Stomach (tissue), 9 donors: ENCODE measurements around the gene TMX4. TPM values are rescaled to one million over a fixed set of nuclear protein-coding genes. Genes with fewer than 3 reads are reported as not detected.

Experiments
- DNase-seq, 2 donors: peaks; one replicate each; pipeline versions ENCODE4 v3.0.0 to v3.0.0-alpha.2; 2013 to 2019
- H3K27ac ChIP-seq, 5 donors: fragments of 200-600 bp in 4 of 5; sonication (generic) in 4 of 5; one replicate each; pipeline ENCODE4 v1.5.1; 2013 to 2019; ENCODE audit warnings: mild to moderate bottlenecking in 1 of 5, moderate library complexity in 1 of 5
- H3K27me3 ChIP-seq, 3 donors: fragments of 200-600 bp; sonication (generic); one replicate each; pipeline ENCODE4 v1.5.1; 2017 to 2019; ENCODE audit warnings: mixed run types in 1 of 3
- H3K36me3 ChIP-seq, 4 donors: fragments of 200-600 bp; sonication (generic); 1 replicate in 3 of 4; 2 replicates in 1 of 4; pipeline ENCODE4 v1.5.1; 2016 to 2019
- H3K4me1 ChIP-seq, 4 donors: fragments of 200-600 bp; sonication (generic); one replicate each; pipeline ENCODE4 v1.5.1; 2016 to 2019
- H3K4me3 ChIP-seq, 4 donors: fragments of 200-600 bp; sonication (generic) in 3 of 4; one replicate each; pipeline ENCODE4 v1.5.1; 2016 to 2019; ENCODE audit warnings: mild to moderate bottlenecking in 1 of 4
- H3K9me3 ChIP-seq, 4 donors: fragments of 200-600 bp; sonication (generic); one replicate each; pipeline ENCODE4 v1.5.1; 2016 to 2019
- CTCF ChIP-seq, 7 experiments: fragments of 450-650 bp in 4 of 7; fragments of 200-600 bp in 3 of 7; sonication (generic) in 3 of 7; IDR thresholded peaks; one replicate each; pipeline ENCODE4 v1.5.1; 2016 to 2019; ENCODE audit warnings: antibody characterized with exemption in 7 of 7, control low read depth in 2 of 7, mild to moderate bottlenecking in 1 of 7
- EP300 ChIP-seq: sonication (generic); formaldehyde crosslinking; IDR thresholded peaks from one replicate; pipeline ENCODE4 v1.6.1; 2017; ENCODE audit warnings: antibody characterized with exemption
- POLR2A ChIP-seq, 4 donors: fragments of 450-650 bp; IDR thresholded peaks; one replicate each; pipeline ENCODE4 v1.6.1; 2016; ENCODE audit warnings: antibody characterized with exemption in 4 of 4, control low read depth in 2 of 4, mild to moderate bottlenecking in 1 of 4, moderate library complexity in 1 of 4
- POLR2AphosphoS5 ChIP-seq, 3 donors: sonication (generic); formaldehyde crosslinking; IDR thresholded peaks; one replicate each; pipeline ENCODE4 v1.6.1; 2016; ENCODE audit warnings: antibody characterized with exemption in 3 of 3
- WGBS, 5 donors: extraction: QIAGEN DNeasy Blood & Tissue Kit in 3 of 5; methylation state at CpG; one replicate each; pipeline versions ENCODE4 v1.1.5 to v1.1.7; 2013 to 2018; 5-methylcytosine and 5-hydroxymethylcytosine counted together
- intact Hi-C: fragments of 100-400 bp; cut with DNase I; formaldehyde crosslinking; loops from one replicate; pipeline ENCODE4 v1.15.1; 2023; ENCODE audit warnings: low total_unique reads
- polyA plus RNA-seq, 3 donors: library from polyadenylated mRNA; stranded (reverse); fragments of 200-250 nt; gene quantifications; one replicate each; pipeline ENCODE4 v1.2.3, GENCODE V29; 2013
- total RNA-seq, 5 donors: library from RNA; depleted of rRNA; stranded (reverse); fragments of >200 nt; gene quantifications; one replicate each; pipeline versions ENCODE4 v1.1.0 to v1.2.3, GENCODE V29; 2014 to 2016
- donor health status: healthy with polysubstance abuse.
- donor health status: Bipolar disorder and iron deficiency.
- donor health status: healthy.

TMX4 gene
- total and polyA plus RNA-seq, 8 donors = 5.7 to 153 (median 18.8) TPM

GRCh38 chr20:8057871-8058270 is 38.3 kb upstream of the TMX4 start:
- intact Hi-C loops = no loop called here
- H3K27me3 ChIP-seq = no peaks in the 10 kb centered on the region
- no peaks in the 10 kb centered on the region for H3K36me3 ChIP-seq
- DNase-seq = no peak
- peaks cover 0 to 6% (median 3%) of the 10 kb centered on the region in 4 donors for H3K4me1 ChIP-seq
- WGBS, 5 donors = 60 to 82% (median 78%) methylated on average over 3 of the region's 3 CpGs
- H3K27ac ChIP-seq = no peak overlapping the region
- no peak overlapping the region for H3K4me3 ChIP-seq
- TF ChIP-seq POLR2A (IDR thresholded peaks at IDR 0.05) = no peak
- no peak for TF ChIP-seq POLR2AphosphoS5 (IDR thresholded peaks at IDR 0.05)
- TF ChIP-seq EP300 = no peak
- TF ChIP-seq CTCF (IDR thresholded peaks at IDR 0.05) = no peak
- H3K9me3 ChIP-seq = no peaks in the 10 kb centered on the region

GRCh38 chr20:8055096-8055495 is 35.5 kb upstream of the TMX4 start:
- WGBS, 5 donors = 61 to 78% (median 72%) methylated on average over 3 of the region's 3 CpGs
- TF ChIP-seq EP300 = no peak
- no peak for TF ChIP-seq POLR2AphosphoS5 (IDR thresholded peaks at IDR 0.05)
- no peak for TF ChIP-seq POLR2A (IDR thresholded peaks at IDR 0.05)
- TF ChIP-seq CTCF (IDR thresholded peaks at IDR 0.05) = no peak
- no peaks in the 10 kb centered on the region for H3K27me3 ChIP-seq
- no peaks in the 10 kb centered on the region for H3K9me3 ChIP-seq
- no peak overlapping the region for H3K4me3 ChIP-seq
- DNase-seq = no peak
- H3K36me3 ChIP-seq = no peaks in the 10 kb centered on the region
- no peak overlapping the region for H3K27ac ChIP-seq
- intact Hi-C loops = no loop called here
- H3K4me1 ChIP-seq = no peaks in the 10 kb centered on the region

GRCh38 chr20:8050157-8050837 is 30.7 kb upstream of the TMX4 start:
- Histone ChIP-seq H3K4me1 (no peaks in the 10 kb centered on the region), H3K36me3 (no peaks in the 10 kb centered on the region), H3K27me3 (no peaks in the 10 kb centered on the region), H3K27ac (no peak overlapping the region), H3K4me3 (no peak overlapping the region), H3K9me3 (no peaks in the 10 kb centered on the region)
- no peak for DNase-seq
- intact Hi-C loops = no loop called here
- 34 to 61% (median 50%) methylated on average over 10 of the region's 10 CpGs for WGBS, 5 donors
- no peak for TF ChIP-seq CTCF (IDR thresholded peaks at IDR 0.05)
- TF ChIP-seq POLR2AphosphoS5 (IDR thresholded peaks at IDR 0.05) = no peak
- TF ChIP-seq EP300 = no peak
- no peak for TF ChIP-seq POLR2A (IDR thresholded peaks at IDR 0.05)

- no peaks in the 10 kb centered on the region for H3K36me3 ChIP-seq
- WGBS, 5 donors = 87 to 97% (median 92%) methylated on average over 3 of the region's 3 CpGs
- H3K4me3 ChIP-seq = no peak overlapping the region
- H3K9me3 ChIP-seq = no peaks in the 10 kb centered on the region
- intact Hi-C loops = loop anchor here (10.0 kb wide), 1 partner anchor 345 kb away; no protein-coding TSS in a partner anchor
- no peak for TF ChIP-seq EP300
- TF ChIP-seq POLR2A (IDR thresholded peaks at IDR 0.05) = no peak
- no peak for TF ChIP-seq POLR2AphosphoS5 (IDR thresholded peaks at IDR 0.05)
- no peak for TF ChIP-seq CTCF (IDR thresholded peaks at IDR 0.05)
- no peaks in the 10 kb centered on the region for H3K27me3 ChIP-seq
- H3K27ac ChIP-seq = no peak overlapping the region
- H3K4me1 ChIP-seq = no peaks in the 10 kb centered on the region
- DNase-seq = no peak
Observed at GRCh38 chr20:8049310-8049709, 29.7 kb upstream of the TMX4 start.
